Endothelial cell of umbilical vein (primary cell): ENCODE results near the gene RBKS.

Experiments
- EZH2 ChIP-seq: IDR thresholded peaks from 2 replicates; pipeline ENCODE4 v1.6.1; 2012; ENCODE audit warnings: borderline replicate concordance, low read depth, mild to moderate bottlenecking, moderate library complexity, low read length, inconsistent platforms; ENCODE audit not compliant: severe bottlenecking
- FOS ChIP-seq: IDR thresholded peaks from 2 replicates; pipeline ENCODE4 v1.6.1; 2011; ENCODE audit warnings: mild to moderate bottlenecking, low read length, moderate library complexity, borderline replicate concordance; ENCODE audit not compliant: insufficient read depth
- MYC ChIP-seq: IDR thresholded peaks from one replicate; pipeline ENCODE4 v1.6.1; 2011; ENCODE audit warnings: mild to moderate bottlenecking, low read depth, low read length
- POLR2A ChIP-seq: IDR thresholded peaks from 2 replicates; pipeline ENCODE4 v1.6.1; 2012; ENCODE audit warnings: low read depth, mild to moderate bottlenecking, control low read depth, low read length
- POLR2AphosphoS5 ChIP-seq: IDR thresholded peaks from 2 replicates; pipeline ENCODE4 v1.6.1; 2012; ENCODE audit warnings: low read depth, mild to moderate bottlenecking, control low read depth, low read length, moderate library complexity; ENCODE audit not compliant: insufficient read depth
- TF ChIP-seq, protein P1 (sequence below): IDR thresholded peaks from 2 replicates; pipeline ENCODE4 v1.6.1; 2011; ENCODE audit not compliant: insufficient read depth, insufficient read length
- TF ChIP-seq, protein P2 (sequence below), 2 donors: IDR thresholded peaks; 1 replicate in 1 of 2; 2 replicates in 1 of 2; pipeline ENCODE4 v1.5.1; 2011; ENCODE audit warnings: low read length in 2 of 2, mild to moderate bottlenecking in 2 of 2, moderate library complexity in 2 of 2, control low read depth in 1 of 2, inconsistent platforms in 1 of 2, low read depth in 1 of 2; ENCODE audit not compliant: insufficient read depth in 1 of 2; ENCODE audit errors: extremely low read depth in 1 of 2

DNA sequence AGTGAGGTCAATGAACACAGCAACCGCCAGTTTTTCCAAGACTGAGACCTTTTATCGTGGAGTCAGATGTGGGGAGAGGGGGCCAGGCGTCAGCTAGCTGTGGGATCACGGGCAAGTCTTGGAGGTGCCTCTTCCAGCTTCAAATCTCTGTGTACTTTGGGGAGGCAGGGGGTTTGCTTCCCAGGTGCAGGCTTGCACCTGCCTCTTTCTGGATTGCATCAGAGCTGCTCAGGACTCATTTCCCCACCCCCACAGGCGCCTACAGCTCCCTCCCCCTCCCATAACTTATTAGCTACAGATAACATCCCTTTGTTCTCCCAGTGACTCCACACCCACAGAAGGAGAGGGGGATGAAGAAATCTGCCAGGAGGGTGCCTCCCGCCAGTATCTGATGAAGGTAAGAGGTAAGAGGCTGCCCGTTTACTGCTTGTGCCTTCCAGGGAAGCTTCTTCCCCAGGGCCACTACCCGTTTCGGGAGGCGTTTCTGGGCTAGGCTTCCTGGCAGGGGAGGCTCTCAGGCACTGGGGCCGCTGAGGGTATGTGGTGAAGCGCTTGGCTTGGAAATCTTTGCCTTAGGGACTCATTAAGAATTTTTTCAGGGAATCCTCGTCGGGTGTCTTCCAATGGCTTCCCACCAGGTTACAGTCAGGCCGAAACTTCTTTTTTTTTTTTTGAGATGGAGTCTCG, 137.5 kb downstream of the RBKS start:
- TF ChIP-seq, protein P1, sequence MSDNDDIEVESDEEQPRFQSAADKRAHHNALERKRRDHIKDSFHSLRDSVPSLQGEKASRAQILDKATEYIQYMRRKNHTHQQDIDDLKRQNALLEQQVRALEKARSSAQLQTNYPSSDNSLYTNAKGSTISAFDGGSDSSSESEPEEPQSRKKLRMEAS = no peak
- TF ChIP-seq, protein P2, sequence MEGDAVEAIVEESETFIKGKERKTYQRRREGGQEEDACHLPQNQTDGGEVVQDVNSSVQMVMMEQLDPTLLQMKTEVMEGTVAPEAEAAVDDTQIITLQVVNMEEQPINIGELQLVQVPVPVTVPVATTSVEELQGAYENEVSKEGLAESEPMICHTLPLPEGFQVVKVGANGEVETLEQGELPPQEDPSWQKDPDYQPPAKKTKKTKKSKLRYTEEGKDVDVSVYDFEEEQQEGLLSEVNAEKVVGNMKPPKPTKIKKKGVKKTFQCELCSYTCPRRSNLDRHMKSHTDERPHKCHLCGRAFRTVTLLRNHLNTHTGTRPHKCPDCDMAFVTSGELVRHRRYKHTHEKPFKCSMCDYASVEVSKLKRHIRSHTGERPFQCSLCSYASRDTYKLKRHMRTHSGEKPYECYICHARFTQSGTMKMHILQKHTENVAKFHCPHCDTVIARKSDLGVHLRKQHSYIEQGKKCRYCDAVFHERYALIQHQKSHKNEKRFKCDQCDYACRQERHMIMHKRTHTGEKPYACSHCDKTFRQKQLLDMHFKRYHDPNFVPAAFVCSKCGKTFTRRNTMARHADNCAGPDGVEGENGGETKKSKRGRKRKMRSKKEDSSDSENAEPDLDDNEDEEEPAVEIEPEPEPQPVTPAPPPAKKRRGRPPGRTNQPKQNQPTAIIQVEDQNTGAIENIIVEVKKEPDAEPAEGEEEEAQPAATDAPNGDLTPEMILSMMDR (IDR thresholded peaks at IDR 0.05; ENCODE audit: extremely low read depth in 1 of 2, insufficient read depth in 1 of 2, low read depth in 1 of 2, low read length in 2 of 2) = no peak
- TF ChIP-seq POLR2A (no peak), EZH2 (no peak), FOS (no peak), POLR2AphosphoS5 (no peak), MYC (no peak)
